ENCODE measurements around the gene EFEMP1. TPM values are rescaled to one million over a fixed set of nuclear protein-coding genes. Genes with fewer than 3 reads are reported as not detected.

EFEMP1 gene
- total and polyA plus RNA-seq, 10 of the 15 experiments (the other 5 are each of a cell fraction or from before 2014, with no cell fraction given) = 0.27 to 1.2 (median 0.35) TPM; not detected in 6

DNA sequence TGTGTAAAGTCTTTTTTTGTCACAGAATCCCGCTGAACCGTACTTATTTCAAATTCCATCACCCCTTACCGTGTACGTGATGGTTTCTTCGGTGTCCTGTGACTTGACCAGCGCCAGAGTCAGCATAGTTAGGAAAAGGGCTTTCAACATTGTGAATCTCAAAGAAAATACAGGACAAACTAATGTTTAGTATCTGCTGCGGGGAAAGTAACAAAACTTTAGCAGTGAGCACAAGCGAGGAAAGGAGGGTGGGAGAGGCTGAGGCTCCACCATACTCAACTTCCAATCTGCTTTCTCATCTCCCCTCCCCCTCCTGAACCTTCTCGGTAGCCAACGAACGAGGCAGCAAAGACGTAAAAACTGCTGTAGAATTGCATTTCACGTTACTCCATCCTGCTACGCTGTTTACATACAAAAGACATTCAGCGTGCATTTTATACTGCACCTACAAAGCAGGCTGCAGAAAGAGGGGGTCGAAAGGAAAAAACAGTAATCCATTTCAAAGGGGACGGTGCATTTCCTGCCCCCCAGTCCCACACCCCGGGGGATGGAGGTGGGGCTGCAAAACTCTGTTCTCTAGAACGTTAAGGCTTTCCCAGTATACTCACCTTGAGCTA, 1.2 kb downstream of the EFEMP1 start:
- ChIA-PET POLR2A (no interaction called here), CTCF (interaction anchor here (1.2 kb wide), 1 partner anchor 57 kb away, joined by 3 read pairs; no protein-coding TSS in a partner anchor), RAD21 (ENCODE audit: unreplicated experiment) (no interaction called here), SMC1A (ENCODE audit: uncharacterized antibody, unreplicated experiment) (no interaction called here)
- Histone ChIP-seq H3K4me1 (ENCODE audit: control insufficient read depth, insufficient read depth, low read length) (peaks cover 2% of the 10 kb centered on the region; the same call in 1 of the 2 replicates), H3K9me3 (replicated peaks; ENCODE audit: control insufficient read depth, insufficient read depth, low read length) (no peaks in the 10 kb centered on the region), H3K27ac (ENCODE audit: control insufficient read depth, insufficient read depth) (no peak overlapping the region), H3K79me2 (ENCODE audit: control insufficient read depth, insufficient read depth, low read length) (no peaks in the 10 kb centered on the region), H3K27me3 (replicated peaks in 1 of 2; ENCODE audit: control insufficient read depth in 2 of 2, insufficient read depth in 2 of 2, low read length in 1 of 2) (peaks cover 4 to 13% of the 10 kb centered on the region in 2 experiments), H3K36me3 (ENCODE audit: control insufficient read depth in 2 of 2, insufficient read depth in 2 of 2, low read length in 1 of 2) (no peaks in the 10 kb centered on the region), H2AFZ (ENCODE audit: control insufficient read depth, low read depth, low read length) (no peak overlapping the region), H4K20me1 (ENCODE audit: control insufficient read depth, insufficient read depth) (no peaks in the 10 kb centered on the region), H3K9ac (ENCODE audit: control insufficient read depth, insufficient read depth, low read length) (no peak overlapping the region), H3K4me2 (ENCODE audit: control insufficient read depth, insufficient read depth) (no peak overlapping the region), H3K4me3 (no peak overlapping the region)
- DNase-seq (ENCODE audit: low read depth, low spot score) (no peak), ATAC-seq (peak; percentile 26; the same call in 2 of the 3 replicates), FAIRE-seq (no peak)
- WGBS (ENCODE audit: insufficient coverage, insufficient replicate concordance, low lambda C conversion rate, missing lambda C conversion rate) = 16% methylated on average over 19 of the region's 19 CpGs
- in situ Hi-C loops (cut with MboI) (no loop called here), intact Hi-C loops (cut with micrococcal nuclease; ENCODE audit: unreplicated experiment) (no loop called here)
- no TSS peak for BruUV-seq (replicated peaks)
- TF ChIP-seq TARDBP (IDR thresholded peaks at IDR 0.05; ENCODE audit: borderline replicate concordance) = no peak
- TF ChIP-seq SIX5 (IDR thresholded peaks at IDR 0.05; ENCODE audit: low read depth, low read length, severe bottlenecking) = no peak
- TF ChIP-seq, protein P1, sequence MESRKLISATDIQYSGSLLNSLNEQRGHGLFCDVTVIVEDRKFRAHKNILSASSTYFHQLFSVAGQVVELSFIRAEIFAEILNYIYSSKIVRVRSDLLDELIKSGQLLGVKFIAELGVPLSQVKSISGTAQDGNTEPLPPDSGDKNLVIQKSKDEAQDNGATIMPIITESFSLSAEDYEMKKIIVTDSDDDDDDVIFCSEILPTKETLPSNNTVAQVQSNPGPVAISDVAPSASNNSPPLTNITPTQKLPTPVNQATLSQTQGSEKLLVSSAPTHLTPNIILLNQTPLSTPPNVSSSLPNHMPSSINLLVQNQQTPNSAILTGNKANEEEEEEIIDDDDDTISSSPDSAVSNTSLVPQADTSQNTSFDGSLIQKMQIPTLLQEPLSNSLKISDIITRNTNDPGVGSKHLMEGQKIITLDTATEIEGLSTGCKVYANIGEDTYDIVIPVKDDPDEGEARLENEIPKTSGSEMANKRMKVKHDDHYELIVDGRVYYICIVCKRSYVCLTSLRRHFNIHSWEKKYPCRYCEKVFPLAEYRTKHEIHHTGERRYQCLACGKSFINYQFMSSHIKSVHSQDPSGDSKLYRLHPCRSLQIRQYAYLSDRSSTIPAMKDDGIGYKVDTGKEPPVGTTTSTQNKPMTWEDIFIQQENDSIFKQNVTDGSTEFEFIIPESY (IDR thresholded peaks at IDR 0.05) = no peak
- TF ChIP-seq CHD1 (IDR thresholded peaks at IDR 0.05; ENCODE audit: low read depth, low read length) = no peak
- TF ChIP-seq SP1 (IDR thresholded peaks at IDR 0.05; ENCODE audit: low read depth, low read length) = no peak

DNA sequence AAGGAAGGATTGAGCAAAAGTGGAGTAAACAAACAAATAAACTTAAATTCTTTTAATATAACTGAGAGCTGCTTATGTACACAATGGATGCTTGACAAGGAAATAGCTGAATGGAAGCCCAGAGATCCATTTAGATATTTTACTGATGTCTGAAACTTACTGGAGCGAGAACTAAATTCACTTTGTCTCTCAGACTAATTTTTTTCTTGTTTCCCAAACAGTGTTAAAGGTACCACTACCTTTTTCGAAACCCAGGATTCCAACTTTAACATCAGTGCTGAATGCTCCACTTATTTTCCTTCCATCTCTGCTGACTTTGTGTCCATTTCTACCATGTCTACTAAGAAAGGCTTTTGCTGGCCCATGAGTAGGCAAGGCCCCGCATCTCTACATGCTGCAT, 4.0 kb downstream of the EFEMP1 start:
- WGBS (ENCODE audit: insufficient coverage, insufficient replicate concordance, low lambda C conversion rate, missing lambda C conversion rate) = 24% methylated on average over 3 of the region's 3 CpGs
- no peak for TF ChIP-seq ZNF217 (IDR thresholded peaks at IDR 0.05)
- no peak for TF ChIP-seq KAT2A (conservative IDR thresholded peaks at IDR 0.05; ENCODE audit: control insufficient read depth, low read depth, low read length)
- TF ChIP-seq, protein P2, sequence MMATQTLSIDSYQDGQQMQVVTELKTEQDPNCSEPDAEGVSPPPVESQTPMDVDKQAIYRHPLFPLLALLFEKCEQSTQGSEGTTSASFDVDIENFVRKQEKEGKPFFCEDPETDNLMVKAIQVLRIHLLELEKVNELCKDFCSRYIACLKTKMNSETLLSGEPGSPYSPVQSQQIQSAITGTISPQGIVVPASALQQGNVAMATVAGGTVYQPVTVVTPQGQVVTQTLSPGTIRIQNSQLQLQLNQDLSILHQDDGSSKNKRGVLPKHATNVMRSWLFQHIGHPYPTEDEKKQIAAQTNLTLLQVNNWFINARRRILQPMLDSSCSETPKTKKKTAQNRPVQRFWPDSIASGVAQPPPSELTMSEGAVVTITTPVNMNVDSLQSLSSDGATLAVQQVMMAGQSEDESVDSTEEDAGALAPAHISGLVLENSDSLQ (IDR thresholded peaks at IDR 0.05) = no peak
- H3K9me3 ChIP-seq (replicated peaks; ENCODE audit: control insufficient read depth, insufficient read depth, low read length) = no peaks in the 10 kb centered on the region

More for the DNA sequence above, 4.0 kb downstream of the EFEMP1 start:
- Histone ChIP-seq H2AFZ (ENCODE audit: control insufficient read depth, low read depth, low read length) (no peak overlapping the region), H3K4me2 (ENCODE audit: control insufficient read depth, insufficient read depth) (no peak overlapping the region), H3K27me3 (replicated peaks in 1 of 2; ENCODE audit: control insufficient read depth in 2 of 2, insufficient read depth in 2 of 2, low read length in 1 of 2) (peaks cover 4 to 13% of the 10 kb centered on the region in 2 experiments), H4K20me1 (ENCODE audit: control insufficient read depth, insufficient read depth) (no peaks in the 10 kb centered on the region), H3K36me3 (ENCODE audit: control insufficient read depth in 2 of 2, insufficient read depth in 2 of 2, low read length in 1 of 2) (no peaks in the 10 kb centered on the region), H3K79me2 (ENCODE audit: control insufficient read depth, insufficient read depth, low read length) (no peaks in the 10 kb centered on the region), H3K9ac (ENCODE audit: control insufficient read depth, insufficient read depth, low read length) (no peak overlapping the region), H3K4me3 (no peak overlapping the region), H3K4me1 (ENCODE audit: control insufficient read depth, insufficient read depth, low read length) (peaks cover 7% of the 10 kb centered on the region; the same call in 1 of the 2 replicates), H3K27ac (ENCODE audit: control insufficient read depth, insufficient read depth) (no peak overlapping the region)
- in situ Hi-C loops (cut with MboI) = no loop called here
- ChIA-PET CTCF (no interaction called here), RAD21 (ENCODE audit: unreplicated experiment) (no interaction called here), SMC1A (ENCODE audit: uncharacterized antibody, unreplicated experiment) (no interaction called here), POLR2A (interaction anchor here (0.5 kb wide), 1 partner anchor 52 kb away, joined by 3 read pairs; no protein-coding TSS in a partner anchor)
- intact Hi-C loops (cut with micrococcal nuclease; ENCODE audit: unreplicated experiment) = no loop called here
- BruUV-seq (replicated peaks) = no TSS peak
- no peak for DNase-seq (ENCODE audit: low read depth, low spot score)
- no peak for ATAC-seq
- no peak for FAIRE-seq
